ENCODE data around the gene CENPX.
A peak's percentile ranks its signal among the peaks of the same experiment; 100 is the strongest.

Gene CENPX

DNA sequence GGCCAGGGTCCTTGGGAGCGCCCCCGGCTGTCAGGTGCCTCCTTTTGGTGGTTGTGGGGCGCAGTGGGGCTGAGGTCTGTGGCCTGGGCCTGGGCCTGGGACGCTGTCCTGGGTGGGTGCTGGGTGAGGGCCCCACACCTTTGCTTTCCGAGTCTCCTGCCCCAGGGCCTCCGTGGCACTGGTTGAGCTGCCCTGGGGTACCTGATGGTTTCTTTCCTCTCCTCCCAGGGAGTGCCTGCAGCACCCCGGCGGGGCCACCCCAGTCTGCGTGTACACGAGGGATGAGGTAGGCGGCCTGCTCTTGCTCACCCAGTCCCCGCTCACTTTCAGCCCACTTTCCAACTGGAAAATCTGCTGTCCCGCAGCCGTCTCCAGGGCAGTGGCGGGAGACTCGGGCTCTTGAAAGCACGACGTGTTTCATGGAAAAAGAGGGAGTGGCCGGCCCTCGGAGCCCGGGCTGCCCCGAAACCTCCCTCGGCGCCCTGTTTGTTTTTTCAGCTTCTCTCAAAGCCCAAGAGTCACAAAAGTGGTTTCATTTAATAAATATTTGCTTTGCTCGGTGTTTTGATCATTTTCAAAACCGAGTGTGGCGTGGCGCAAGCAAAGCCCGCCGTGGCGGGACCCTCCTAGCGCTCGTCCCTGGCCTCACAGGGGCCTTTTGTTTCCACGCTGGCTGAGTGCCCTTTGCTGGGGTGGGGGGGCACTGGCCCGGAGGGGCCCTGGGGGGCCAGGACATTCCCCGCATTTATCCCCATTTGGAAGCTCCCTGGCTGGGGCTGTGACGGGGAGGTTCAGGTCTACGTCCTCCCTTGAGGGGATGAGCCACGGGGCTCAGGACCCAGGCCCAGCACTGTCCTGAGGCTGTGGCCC lies 27.9 kb downstream of the CENPX start:
- H3K4me1 ChIP-seq (ENCODE audit: control insufficient read depth, insufficient read depth, low read length), result no peaks in the 10 kb centered on the region
- H3K9ac ChIP-seq (ENCODE audit: low read depth, low read length), result no peak overlapping the region

DNA sequence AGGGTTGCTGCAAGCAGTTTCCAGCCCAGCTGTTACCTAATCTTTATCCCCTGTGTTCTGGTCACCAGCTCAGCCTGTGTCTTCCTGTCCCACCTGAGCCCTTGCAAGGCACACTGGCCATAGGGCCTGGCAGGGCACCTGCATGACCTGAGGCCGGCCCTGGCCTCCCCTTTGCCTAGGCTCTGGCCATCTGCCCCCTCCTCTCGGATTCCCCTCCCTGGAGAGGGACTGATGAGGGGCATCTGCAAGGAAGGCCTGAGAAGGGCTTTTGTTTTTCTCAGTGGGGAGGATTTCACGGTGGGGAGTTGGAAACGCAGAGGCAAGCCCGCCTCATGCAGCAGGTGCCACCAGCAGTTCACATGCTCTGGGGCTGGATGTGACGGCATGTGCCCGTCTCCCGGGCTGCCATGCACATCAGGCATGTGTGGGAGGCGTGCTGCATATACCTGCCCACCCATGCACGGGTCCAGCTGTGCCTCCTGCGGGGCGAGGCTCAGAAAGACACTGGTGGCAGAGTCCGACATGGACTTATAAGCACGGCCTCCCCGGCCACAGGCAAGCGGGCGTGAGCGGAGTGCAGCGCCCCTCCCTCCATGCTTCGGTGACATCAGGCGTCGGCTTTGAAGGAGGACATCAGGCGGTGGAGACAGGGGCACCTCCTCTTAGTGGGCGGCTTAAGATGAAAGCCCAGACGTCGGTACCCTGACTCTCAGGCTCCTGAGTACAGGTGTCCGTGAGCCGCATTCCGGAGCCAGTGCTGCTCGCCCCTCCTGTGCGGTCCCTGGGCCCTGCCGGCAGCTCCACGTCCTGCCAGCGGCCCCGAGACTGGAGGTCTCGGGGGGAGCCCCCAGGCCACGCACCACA lies 28.7 kb downstream of the CENPX start:
- peaks cover 4% of the 10 kb centered on the region for H3K36me3 ChIP-seq (ENCODE audit: control insufficient read depth, insufficient read depth, low read length)
- no peaks in the 10 kb centered on the region for H3K9me3 ChIP-seq (ENCODE audit: control insufficient read depth, insufficient read depth, low read length)
- no peaks in the 10 kb centered on the region for H3K4me1 ChIP-seq (ENCODE audit: control insufficient read depth, insufficient read depth, low read length)
- H3K27me3 ChIP-seq (ENCODE audit: control insufficient read depth, insufficient read depth, low read length), result no peaks in the 10 kb centered on the region
- H3K9ac ChIP-seq (ENCODE audit: low read depth, low read length), result no peak overlapping the region
- H3K4me3 ChIP-seq (ENCODE audit: low read depth, low read length), result no peak overlapping the region

More for the DNA sequence above, 27.9 kb downstream of the CENPX start:
- H3K9me3 ChIP-seq (ENCODE audit: control insufficient read depth, insufficient read depth, low read length), result no peaks in the 10 kb centered on the region
- no peaks in the 10 kb centered on the region for H3K27me3 ChIP-seq (ENCODE audit: control insufficient read depth, insufficient read depth, low read length)
- no peak overlapping the region for H3K4me3 ChIP-seq (ENCODE audit: low read depth, low read length)
- H3K36me3 ChIP-seq (ENCODE audit: control insufficient read depth, insufficient read depth, low read length), result peaks cover 4% of the 10 kb centered on the region

DNA sequence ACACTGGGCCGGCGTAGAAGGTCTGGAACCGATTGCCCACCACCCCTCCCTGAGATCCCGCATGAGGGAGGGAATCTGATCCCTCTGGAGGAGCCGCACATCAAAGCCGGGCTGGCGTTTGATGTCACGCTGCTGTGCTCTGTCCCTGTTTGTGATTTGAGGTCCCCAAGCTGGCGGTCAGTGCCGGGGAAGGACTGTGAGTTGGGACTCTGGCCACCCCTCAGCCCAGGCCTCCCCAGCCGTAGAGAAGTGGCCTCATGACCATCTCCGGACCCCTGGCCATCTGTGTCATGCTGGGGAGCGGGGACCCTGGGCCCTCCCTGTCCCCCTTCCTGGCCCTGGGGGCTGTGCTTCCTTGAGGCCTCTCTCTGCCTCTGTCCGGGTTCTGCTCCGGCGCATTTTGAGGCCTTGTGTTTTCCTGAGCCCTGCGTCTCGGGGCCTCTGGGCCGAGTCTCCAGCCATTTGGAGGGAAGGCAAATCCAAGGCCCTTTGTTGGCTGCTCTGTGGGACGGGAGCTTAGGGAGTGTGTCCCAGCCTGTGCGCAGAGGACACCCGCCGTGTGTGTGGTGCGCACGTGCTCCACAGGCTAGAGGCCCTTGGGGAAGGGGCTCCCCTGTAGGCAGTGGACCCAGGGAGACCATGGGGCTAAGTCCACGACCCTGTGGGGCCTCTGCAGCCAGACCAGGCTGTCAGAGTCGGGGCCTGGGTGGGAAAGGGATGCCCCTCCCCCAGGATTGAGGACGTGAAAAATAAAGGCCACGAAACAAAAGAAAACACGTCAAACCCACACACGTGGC lies 30.2 kb downstream of the CENPX start:
- H3K4me1 ChIP-seq (ENCODE audit: control insufficient read depth, insufficient read depth, low read length), result no peaks in the 10 kb centered on the region
- H3K9ac ChIP-seq (ENCODE audit: low read depth, low read length), result peak overlapping the region; percentile 47
- peaks cover 5% of the 10 kb centered on the region for H3K36me3 ChIP-seq (ENCODE audit: control insufficient read depth, insufficient read depth, low read length)
- no peak overlapping the region for H3K4me3 ChIP-seq (ENCODE audit: low read depth, low read length)
- no peaks in the 10 kb centered on the region for H3K27me3 ChIP-seq (ENCODE audit: control insufficient read depth, insufficient read depth, low read length)
- H3K9me3 ChIP-seq (ENCODE audit: control insufficient read depth, insufficient read depth, low read length), result no peaks in the 10 kb centered on the region

DNA sequence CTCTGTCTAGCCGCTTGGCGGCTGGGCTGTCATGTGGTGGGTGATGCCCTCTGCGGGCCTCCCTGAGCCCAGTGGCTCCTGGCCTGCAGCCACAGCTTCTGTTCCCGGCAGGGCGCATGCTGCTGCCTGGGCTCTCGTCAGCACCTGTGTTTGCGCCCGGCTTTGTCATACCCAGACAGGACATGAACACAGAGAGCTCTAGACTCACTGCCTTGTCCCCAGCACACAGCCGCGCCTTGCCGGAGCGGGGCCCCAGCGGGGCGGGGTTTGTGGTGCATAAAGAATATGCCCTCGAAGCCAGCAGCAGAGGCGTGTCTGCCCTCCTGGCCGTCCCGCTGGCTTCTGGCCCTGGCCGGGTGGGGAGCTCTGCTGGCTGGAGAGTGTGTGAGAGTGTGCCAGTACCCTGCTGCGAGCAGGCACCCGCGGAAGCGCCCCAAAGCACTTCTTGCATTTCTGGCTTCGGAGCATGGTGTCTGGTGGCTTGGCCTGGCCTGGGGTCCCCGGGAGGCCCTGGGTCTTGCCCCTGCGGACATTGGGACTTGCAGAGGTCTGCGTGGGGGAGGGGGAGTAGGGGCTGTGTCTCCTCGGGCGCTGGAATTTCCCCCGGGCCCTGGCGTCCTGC lies 30.9 kb downstream of the CENPX start:
- no peak overlapping the region for H3K4me3 ChIP-seq (ENCODE audit: low read depth, low read length)
- no peaks in the 10 kb centered on the region for H3K27me3 ChIP-seq (ENCODE audit: control insufficient read depth, insufficient read depth, low read length)
- H3K9me3 ChIP-seq (ENCODE audit: control insufficient read depth, insufficient read depth, low read length), result no peaks in the 10 kb centered on the region
- peak overlapping the region; percentile 47 for H3K9ac ChIP-seq (ENCODE audit: low read depth, low read length)
- H3K4me1 ChIP-seq (ENCODE audit: control insufficient read depth, insufficient read depth, low read length), result no peaks in the 10 kb centered on the region
- H3K36me3 ChIP-seq (ENCODE audit: control insufficient read depth, insufficient read depth, low read length), result peaks cover 5% of the 10 kb centered on the region

DNA sequence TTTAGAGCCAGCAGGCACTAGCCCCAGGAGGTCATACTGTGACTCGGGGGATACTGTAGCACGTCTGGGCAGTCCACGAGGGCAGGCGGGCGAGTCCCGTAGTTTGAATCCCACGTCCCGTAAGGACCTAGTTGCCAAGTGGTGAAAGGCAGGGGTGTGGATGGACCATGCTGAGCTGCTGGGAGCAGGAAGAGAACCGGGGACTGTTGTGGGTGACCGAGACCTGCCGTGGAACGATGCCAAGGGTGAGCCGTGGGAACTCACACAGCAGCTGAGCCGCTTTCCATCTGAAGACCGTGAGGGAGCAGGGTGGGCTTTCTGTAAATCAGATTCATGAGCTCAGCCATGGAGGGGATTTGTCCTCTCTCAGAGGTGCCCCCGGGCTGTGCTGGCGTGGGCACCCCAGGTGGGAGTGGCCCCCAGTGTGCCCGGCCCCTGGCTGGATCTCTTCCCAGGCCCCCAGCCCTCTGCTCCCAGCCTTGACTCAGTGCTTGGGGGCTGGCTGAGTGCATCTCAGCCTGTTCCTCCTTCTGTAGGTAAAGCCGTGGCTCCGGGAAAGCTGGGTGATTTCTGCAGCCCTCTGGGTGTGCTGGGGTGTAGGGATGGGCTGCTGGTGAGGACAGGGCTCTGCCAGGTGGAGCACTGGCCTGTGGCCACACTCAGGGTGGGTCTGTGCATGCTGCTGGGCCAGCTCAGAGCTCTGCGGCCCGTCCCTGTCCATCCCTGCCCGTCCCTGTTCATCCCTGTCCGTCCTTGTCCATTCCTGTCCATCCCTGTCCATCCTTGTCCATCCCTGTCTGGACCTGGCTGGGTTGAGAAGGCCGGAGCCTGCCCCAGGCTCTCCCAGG lies 31.6 kb downstream of the CENPX start:
- H3K36me3 ChIP-seq (ENCODE audit: control insufficient read depth, insufficient read depth, low read length), result peaks cover 4% of the 10 kb centered on the region
- H3K9ac ChIP-seq (ENCODE audit: low read depth, low read length), result peak overlapping the region; percentile 47
- H3K27me3 ChIP-seq (ENCODE audit: control insufficient read depth, insufficient read depth, low read length), result no peaks in the 10 kb centered on the region
- H3K9me3 ChIP-seq (ENCODE audit: control insufficient read depth, insufficient read depth, low read length), result no peaks in the 10 kb centered on the region
- no peak overlapping the region for H3K4me3 ChIP-seq (ENCODE audit: low read depth, low read length)
- no peaks in the 10 kb centered on the region for H3K4me1 ChIP-seq (ENCODE audit: control insufficient read depth, insufficient read depth, low read length)

DNA sequence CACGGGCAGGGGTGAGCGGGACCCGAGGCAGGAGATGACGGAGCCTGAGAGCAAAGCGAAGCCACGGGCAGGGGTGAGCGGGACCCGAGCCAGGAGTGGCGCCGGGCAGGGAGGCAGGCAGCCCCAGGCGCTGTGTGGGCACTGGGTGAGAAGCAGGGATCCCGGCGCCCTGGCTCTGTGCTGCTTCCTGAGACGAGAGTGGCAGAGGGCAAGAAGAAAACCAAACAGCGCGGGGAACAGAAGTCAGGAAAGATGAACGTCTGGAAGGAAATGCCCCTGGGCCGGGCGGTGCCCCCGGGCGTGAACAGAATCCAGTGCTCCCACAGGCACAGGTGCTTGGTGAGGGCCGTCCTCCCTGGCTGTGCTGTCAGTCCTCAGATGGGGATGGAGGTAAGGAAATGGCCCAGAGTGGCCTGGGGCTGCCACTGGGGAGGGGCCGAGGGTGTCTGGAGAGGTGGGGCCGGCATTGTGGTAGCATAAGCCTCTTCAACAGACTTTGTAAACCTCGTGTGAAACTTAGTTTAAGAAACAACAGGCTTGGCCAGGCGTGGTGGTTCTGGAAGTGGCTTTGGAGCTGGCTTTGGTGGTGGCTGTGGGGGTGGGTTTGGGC lies 35.4 kb downstream of the CENPX start:
- no peak overlapping the region for H3K4me3 ChIP-seq (ENCODE audit: low read depth, low read length)
- no peaks in the 10 kb centered on the region for H3K27me3 ChIP-seq (ENCODE audit: control insufficient read depth, insufficient read depth, low read length)
- H3K9ac ChIP-seq (ENCODE audit: low read depth, low read length), result no peak overlapping the region
- peaks cover 27% of the 10 kb centered on the region for H3K36me3 ChIP-seq (ENCODE audit: control insufficient read depth, insufficient read depth, low read length)
- no peaks in the 10 kb centered on the region for H3K9me3 ChIP-seq (ENCODE audit: control insufficient read depth, insufficient read depth, low read length)
- H3K4me1 ChIP-seq (ENCODE audit: control insufficient read depth, insufficient read depth, low read length), result no peaks in the 10 kb centered on the region

DNA sequence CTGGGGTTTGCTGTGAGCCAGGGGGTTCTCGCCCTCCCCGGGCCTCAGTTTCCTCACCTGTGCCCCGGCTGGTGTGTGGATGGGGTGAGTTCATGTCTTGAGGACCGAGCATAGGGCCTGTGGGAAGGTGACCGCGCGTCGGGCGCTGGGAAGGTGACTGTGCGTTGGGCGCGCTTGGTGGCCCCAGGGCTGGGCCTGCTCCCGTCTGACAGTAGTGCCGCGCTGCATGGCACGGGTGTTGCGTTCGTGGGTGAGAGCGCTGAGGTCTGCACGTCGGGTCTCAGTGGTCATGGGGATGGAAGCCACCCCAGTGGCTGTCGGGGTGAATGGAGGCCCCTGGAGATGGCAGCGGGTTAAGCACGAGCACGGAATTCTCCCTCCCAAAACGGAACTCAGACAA lies 36.1 kb downstream of the CENPX start:
- no peaks in the 10 kb centered on the region for H3K27me3 ChIP-seq (ENCODE audit: control insufficient read depth, insufficient read depth, low read length)
- no peaks in the 10 kb centered on the region for H3K4me1 ChIP-seq (ENCODE audit: control insufficient read depth, insufficient read depth, low read length)
- no peak overlapping the region for H3K9ac ChIP-seq (ENCODE audit: low read depth, low read length)
- peaks cover 27% of the 10 kb centered on the region for H3K36me3 ChIP-seq (ENCODE audit: control insufficient read depth, insufficient read depth, low read length)
- no peaks in the 10 kb centered on the region for H3K9me3 ChIP-seq (ENCODE audit: control insufficient read depth, insufficient read depth, low read length)
- no peak overlapping the region for H3K4me3 ChIP-seq (ENCODE audit: low read depth, low read length)

DNA sequence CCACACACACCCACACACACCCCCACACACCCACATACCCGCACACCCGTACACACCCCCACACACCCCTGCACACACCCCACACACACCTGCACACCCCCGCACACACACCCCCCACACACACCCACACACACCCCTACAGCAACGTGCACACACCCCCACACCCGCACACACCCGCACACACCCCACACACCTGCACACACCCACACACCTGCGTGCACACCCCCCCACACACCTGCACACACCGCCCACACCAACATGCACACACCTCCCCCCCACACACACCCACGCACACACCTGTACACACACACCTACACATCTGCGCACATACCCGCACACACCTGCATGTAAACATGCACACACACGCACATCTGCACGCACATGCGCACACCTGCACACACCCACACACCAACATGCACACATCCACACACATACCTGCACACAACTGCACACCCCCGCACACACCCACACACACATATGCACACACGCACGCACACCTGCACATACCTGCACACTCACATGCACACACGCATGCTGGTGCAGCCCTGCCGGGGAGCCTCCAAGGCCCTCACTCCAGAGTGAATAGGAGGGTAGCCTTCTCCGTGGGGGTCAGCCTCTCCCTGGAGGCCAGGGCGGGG lies 37.8 kb downstream of the CENPX start:
- no peaks in the 10 kb centered on the region for H3K4me1 ChIP-seq (ENCODE audit: control insufficient read depth, insufficient read depth, low read length)
- no peak overlapping the region for H3K9ac ChIP-seq (ENCODE audit: low read depth, low read length)
- H3K4me3 ChIP-seq (ENCODE audit: low read depth, low read length), result no peak overlapping the region
- H3K27me3 ChIP-seq (ENCODE audit: control insufficient read depth, insufficient read depth, low read length), result no peaks in the 10 kb centered on the region
- H3K36me3 ChIP-seq (ENCODE audit: control insufficient read depth, insufficient read depth, low read length), result peaks cover 27% of the 10 kb centered on the region
- no peaks in the 10 kb centered on the region for H3K9me3 ChIP-seq (ENCODE audit: control insufficient read depth, insufficient read depth, low read length)

DNA sequence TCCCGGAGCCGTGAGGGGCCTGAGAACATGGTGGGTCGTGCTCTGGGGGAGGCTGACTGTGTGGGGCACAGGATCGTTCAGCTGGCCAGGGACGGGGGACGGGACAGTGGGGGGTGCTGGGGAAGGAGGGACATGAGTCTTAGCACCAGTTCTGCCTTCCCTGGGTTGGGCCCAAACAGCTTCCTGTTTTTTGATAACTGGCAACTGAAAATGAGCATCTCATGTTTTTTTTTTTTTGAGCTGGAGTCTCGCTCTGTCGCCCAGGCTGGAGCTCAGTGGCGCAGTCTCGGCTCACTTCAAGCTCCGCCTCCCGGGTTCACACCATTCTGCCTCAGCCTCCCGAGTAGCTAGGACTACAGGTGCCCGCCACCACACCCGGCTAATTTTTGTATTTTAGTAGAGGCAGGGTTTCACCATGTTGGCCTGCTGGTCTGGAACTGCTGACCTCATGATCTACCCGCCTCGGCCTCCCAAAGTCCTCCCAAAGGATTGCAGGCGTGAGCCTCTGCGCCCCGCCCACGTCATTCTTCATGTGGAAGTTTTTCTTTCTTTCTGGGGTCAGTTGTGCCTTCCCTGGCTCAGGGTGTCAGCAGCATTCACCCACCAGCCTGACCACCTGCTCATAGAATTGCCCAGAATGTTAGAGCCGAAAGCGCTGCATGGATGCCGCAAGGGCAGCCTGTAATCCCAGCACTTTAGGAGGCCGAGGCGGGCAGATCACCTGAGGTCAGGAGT lies 38.9 kb downstream of the CENPX start:
- H3K27me3 ChIP-seq (ENCODE audit: control insufficient read depth, insufficient read depth, low read length), result no peaks in the 10 kb centered on the region
- H3K9me3 ChIP-seq (ENCODE audit: control insufficient read depth, insufficient read depth, low read length), result no peaks in the 10 kb centered on the region
- peaks cover under 1% of the 10 kb centered on the region for H3K4me1 ChIP-seq (ENCODE audit: control insufficient read depth, insufficient read depth, low read length)
- H3K9ac ChIP-seq (ENCODE audit: low read depth, low read length), result no peak overlapping the region
- peaks cover 27% of the 10 kb centered on the region for H3K36me3 ChIP-seq (ENCODE audit: control insufficient read depth, insufficient read depth, low read length)
- H3K4me3 ChIP-seq (ENCODE audit: low read depth, low read length), result no peak overlapping the region
